ENCODE data around the gene ARHGAP15.

Gene ARHGAP15

DNA sequence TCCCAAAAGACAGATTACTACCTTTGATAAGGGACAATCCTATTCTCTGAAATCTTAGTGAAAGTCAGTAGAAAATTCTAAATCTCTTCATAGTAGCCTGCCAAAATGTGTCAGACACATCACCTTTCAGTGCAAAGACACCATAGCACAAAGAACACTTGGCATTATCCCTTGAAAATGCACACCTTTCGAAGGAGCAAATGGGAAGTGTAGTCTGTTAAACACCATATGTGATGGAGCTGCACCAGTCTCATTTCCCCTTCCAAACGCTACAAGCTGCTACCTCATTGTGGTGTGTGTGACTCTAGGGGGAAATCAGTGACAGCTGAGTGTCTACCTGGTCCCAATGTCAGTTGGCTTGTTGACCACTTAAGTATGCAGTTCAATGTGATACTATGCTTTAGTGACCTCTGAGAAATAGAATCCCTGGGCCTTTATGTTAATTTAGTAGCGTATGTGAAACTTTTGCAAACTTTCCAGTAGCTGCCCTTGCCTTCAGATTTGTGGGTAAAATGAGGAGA is 551.7 kb downstream of the ARHGAP15 start:
- H3K4me3 ChIP-seq (ENCODE audit: low read length), result no peak overlapping the region
- H3K27ac ChIP-seq (ENCODE audit: low read length), result no peak overlapping the region
- DNase-seq (ENCODE audit: low read depth, low spot score), result no peak
- H3K36me3 ChIP-seq (ENCODE audit: control insufficient read depth, insufficient read depth, low read length), result no peaks in the 10 kb centered on the region
- WGBS (ENCODE audit: insufficient coverage, insufficient read length), result no CpG with 5 or more reads among the region's 3 CpGs
- H3K9me3 ChIP-seq (ENCODE audit: control insufficient read depth, insufficient read depth, low read length), result no peaks in the 10 kb centered on the region
- no peaks in the 10 kb centered on the region for H3K27me3 ChIP-seq (ENCODE audit: control insufficient read depth, insufficient read depth, low read length)
- no peaks in the 10 kb centered on the region for H3K4me1 ChIP-seq (ENCODE audit: control insufficient read depth, insufficient read depth, low read length)

DNA sequence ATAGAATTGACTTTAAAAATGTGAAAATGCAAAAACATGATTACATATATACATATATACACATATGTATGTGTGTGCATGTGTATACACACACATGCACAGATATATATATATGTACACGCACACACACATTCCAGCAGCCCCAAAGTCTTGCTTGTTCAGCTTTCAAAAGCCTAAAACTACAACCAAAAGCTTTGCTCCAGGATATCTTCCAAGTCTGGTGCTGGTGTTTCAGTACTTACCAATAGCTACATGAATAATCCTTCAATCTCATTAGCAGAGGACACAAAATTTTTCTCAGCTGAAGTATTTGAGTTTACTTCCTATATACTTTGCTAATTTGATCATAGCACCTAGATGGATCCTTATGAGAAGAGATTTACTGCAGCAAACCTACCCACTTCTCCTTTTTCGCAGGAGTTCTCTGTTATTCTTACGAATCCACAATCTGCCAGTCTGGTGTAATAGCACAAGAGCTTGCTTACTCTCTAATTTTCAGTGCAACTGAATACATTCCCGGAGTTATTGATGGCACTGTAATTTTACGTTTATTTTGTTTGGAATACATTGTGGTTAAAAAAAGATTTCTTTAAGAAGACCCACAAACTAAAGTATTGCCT is 553.3 kb downstream of the ARHGAP15 start:
- Histone ChIP-seq H3K4me1 (ENCODE audit: control insufficient read depth, insufficient read depth, low read length) (no peaks in the 10 kb centered on the region), H3K9me3 (ENCODE audit: control insufficient read depth, insufficient read depth, low read length) (no peaks in the 10 kb centered on the region), H3K27ac (ENCODE audit: low read length) (no peak overlapping the region), H3K27me3 (ENCODE audit: control insufficient read depth, insufficient read depth, low read length) (no peaks in the 10 kb centered on the region), H3K4me3 (ENCODE audit: low read length) (no peak overlapping the region), H3K36me3 (ENCODE audit: control insufficient read depth, insufficient read depth, low read length) (no peaks in the 10 kb centered on the region)
- no peak for DNase-seq (ENCODE audit: low read depth, low spot score)
- WGBS (ENCODE audit: insufficient coverage, insufficient read length), result no CpG with 5 or more reads among the region's 5 CpGs

DNA sequence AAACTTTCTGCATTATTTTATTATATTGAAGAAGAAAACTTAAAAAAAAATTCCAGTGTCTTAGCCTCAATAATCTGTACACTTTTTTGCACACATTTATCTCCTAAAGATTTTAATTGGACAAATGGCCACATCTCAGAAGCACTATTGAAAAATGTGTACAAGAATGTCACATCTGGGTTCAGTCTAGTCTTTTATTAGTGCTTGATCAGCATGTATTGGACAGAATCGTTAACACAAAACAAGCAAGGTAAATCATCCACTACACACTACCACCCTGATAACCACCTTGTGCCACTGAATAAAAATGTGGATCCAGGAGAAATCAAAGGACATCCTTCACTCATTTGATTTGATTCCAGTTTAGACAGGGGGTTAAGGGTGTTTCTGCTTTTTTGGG is 554.8 kb downstream of the ARHGAP15 start:
- DNase-seq (ENCODE audit: low read depth, low spot score), result no peak
- no CpG with 5 or more reads among the region's 1 CpG for WGBS (ENCODE audit: insufficient coverage, insufficient read length)
- H3K27me3 ChIP-seq (ENCODE audit: control insufficient read depth, insufficient read depth, low read length), result no peaks in the 10 kb centered on the region
- no peaks in the 10 kb centered on the region for H3K36me3 ChIP-seq (ENCODE audit: control insufficient read depth, insufficient read depth, low read length)
- no peak overlapping the region for H3K27ac ChIP-seq (ENCODE audit: low read length)
- H3K4me3 ChIP-seq (ENCODE audit: low read length), result no peak overlapping the region
- no peaks in the 10 kb centered on the region for H3K4me1 ChIP-seq (ENCODE audit: control insufficient read depth, insufficient read depth, low read length)
- H3K9me3 ChIP-seq (ENCODE audit: control insufficient read depth, insufficient read depth, low read length), result no peaks in the 10 kb centered on the region

DNA sequence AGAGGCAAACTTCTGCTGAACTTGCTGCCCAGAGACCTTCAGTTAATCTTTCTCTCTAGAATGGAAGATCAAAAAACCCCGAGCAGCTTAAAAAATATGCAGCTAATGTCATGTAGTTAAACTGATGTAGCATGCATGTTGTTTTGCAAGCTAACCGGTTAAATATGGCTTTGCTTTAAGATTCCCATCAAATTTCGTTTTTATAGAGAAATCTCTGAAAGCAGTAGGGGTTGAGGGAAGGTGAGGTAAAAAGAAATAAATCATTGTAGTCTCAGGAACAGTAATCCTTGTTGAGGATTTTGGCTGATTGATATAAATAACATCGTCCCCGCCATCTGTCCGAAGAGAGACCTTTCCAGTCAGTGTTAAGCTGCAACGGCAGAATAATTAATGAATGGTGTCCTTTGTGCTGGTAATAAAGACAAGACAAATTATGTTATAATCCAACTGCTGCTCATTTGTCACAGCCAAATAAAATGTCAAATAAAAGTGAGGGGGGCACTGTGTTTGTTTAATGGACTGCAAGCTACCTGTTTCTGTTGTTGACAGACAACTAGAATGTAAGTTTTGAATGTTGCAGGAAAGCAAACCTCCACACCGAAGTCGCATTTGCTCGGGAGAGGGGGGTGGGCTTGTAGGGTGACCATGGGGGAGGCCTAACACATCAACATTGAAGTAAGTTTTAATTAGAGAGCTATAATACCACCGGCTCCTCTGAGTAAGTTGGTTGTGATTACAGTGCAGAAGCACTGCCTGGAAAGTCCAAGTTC is 555.5 kb downstream of the ARHGAP15 start:
- Histone ChIP-seq H3K27ac (ENCODE audit: low read length) (no peak overlapping the region), H3K4me3 (ENCODE audit: low read length) (no peak overlapping the region), H3K36me3 (ENCODE audit: control insufficient read depth, insufficient read depth, low read length) (no peaks in the 10 kb centered on the region), H3K9me3 (ENCODE audit: control insufficient read depth, insufficient read depth, low read length) (no peaks in the 10 kb centered on the region), H3K4me1 (ENCODE audit: control insufficient read depth, insufficient read depth, low read length) (no peaks in the 10 kb centered on the region), H3K27me3 (ENCODE audit: control insufficient read depth, insufficient read depth, low read length) (no peaks in the 10 kb centered on the region)
- DNase-seq (ENCODE audit: low read depth, low spot score), result no peak
- WGBS (ENCODE audit: insufficient coverage, insufficient read length), result no CpG with 5 or more reads among the region's 11 CpGs

DNA sequence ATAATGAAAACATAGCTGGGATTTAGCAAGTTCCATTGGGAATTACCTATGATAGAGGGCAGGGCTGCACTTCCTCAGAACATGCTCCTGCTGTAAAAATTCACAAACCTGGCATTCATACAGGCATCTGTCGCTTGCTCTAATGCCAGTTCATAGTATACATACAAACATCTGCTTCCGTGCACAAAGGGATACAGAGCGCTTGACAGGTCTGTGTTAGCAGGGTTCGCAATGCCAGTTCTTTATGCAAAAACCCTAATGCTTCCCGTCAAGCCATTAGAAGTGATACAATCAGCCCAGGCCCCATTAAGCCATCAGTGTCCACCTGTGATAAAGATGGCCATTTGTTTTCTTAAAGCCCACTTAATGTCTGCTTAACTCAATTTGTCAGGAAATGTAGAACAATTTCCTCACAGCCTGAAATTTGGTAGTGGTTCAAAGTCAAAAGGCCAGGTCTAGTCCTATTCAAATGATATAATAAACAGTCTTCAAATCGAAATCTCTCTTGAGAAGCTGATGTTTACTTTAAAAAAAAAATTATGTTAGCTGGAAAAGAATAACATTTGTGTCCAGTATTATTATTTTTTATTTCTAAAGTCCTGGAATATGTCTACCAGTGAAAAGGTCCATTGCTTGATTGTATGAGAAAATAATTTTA is 556.3 kb downstream of the ARHGAP15 start:
- no peaks in the 10 kb centered on the region for H3K27me3 ChIP-seq (ENCODE audit: control insufficient read depth, insufficient read depth, low read length)
- H3K9me3 ChIP-seq (ENCODE audit: control insufficient read depth, insufficient read depth, low read length), result no peaks in the 10 kb centered on the region
- no peak overlapping the region for H3K4me3 ChIP-seq (ENCODE audit: low read length)
- WGBS (ENCODE audit: insufficient coverage, insufficient read length), result no CpG with 5 or more reads among the region's 6 CpGs
- no peaks in the 10 kb centered on the region for H3K4me1 ChIP-seq (ENCODE audit: control insufficient read depth, insufficient read depth, low read length)
- no peak overlapping the region for H3K27ac ChIP-seq (ENCODE audit: low read length)
- no peak for DNase-seq (ENCODE audit: low read depth, low spot score)
- no peaks in the 10 kb centered on the region for H3K36me3 ChIP-seq (ENCODE audit: control insufficient read depth, insufficient read depth, low read length)

DNA sequence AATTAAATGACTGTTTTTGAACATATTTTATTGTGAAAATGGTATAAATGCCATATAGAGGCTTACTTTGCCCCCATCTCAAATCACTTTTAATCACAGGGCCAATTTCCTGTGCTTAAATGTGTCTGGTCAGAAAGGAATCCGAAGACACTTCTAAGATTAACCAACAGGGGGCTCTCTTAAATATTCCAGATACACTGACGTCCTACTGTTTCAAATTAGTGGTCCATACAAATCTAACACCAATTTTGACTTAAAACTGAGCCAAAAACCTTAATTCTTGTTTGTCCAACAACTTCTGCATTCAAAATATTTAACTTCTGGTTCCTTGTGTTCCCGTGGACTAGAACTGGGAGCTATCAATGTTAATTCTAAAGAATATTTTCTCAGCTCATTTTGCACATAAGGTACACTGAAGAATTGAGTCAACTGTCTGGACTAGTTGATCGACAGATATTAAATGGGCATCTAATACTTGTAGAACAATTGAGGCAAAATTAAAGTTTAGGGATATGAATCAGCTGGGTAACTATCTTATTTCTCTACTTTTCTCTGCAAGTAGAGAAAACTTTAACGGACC is 557.5 kb downstream of the ARHGAP15 start:
- no peak overlapping the region for H3K27ac ChIP-seq (ENCODE audit: low read length)
- H3K4me1 ChIP-seq (ENCODE audit: control insufficient read depth, insufficient read depth, low read length), result no peaks in the 10 kb centered on the region
- no peak overlapping the region for H3K4me3 ChIP-seq (ENCODE audit: low read length)
- peak; percentile 20 for DNase-seq (ENCODE audit: low read depth, low spot score)
- H3K9me3 ChIP-seq (ENCODE audit: control insufficient read depth, insufficient read depth, low read length), result no peaks in the 10 kb centered on the region
- H3K36me3 ChIP-seq (ENCODE audit: control insufficient read depth, insufficient read depth, low read length), result no peaks in the 10 kb centered on the region
- H3K27me3 ChIP-seq (ENCODE audit: control insufficient read depth, insufficient read depth, low read length), result no peaks in the 10 kb centered on the region
- WGBS (ENCODE audit: insufficient coverage, insufficient read length), result no CpG with 5 or more reads among the region's 5 CpGs

DNA sequence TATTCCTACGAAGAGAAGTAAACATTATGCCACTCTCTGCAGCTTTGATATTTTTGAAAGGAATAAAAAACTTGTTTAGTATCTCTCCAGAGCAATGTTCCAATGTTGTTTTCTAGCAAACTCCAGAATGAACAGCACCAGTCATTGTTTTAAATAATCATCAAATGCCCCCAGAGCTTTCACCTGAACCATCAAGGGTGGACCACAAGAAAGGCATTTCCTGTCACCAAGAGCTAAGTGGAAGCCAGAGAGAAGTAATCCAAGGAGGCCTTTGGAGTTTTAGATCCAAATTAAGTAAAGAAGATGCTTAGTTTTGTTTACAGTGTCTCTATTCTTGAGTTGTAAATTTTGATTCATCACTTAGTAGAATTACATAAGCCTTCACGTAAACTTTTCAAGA is 559.0 kb downstream of the ARHGAP15 start:
- Histone ChIP-seq H3K36me3 (ENCODE audit: control insufficient read depth, insufficient read depth, low read length) (no peaks in the 10 kb centered on the region), H3K4me1 (ENCODE audit: control insufficient read depth, insufficient read depth, low read length) (peaks cover 3% of the 10 kb centered on the region), H3K4me3 (ENCODE audit: low read length) (no peak overlapping the region), H3K27ac (ENCODE audit: low read length) (no peak overlapping the region), H3K9me3 (ENCODE audit: control insufficient read depth, insufficient read depth, low read length) (no peaks in the 10 kb centered on the region), H3K27me3 (ENCODE audit: control insufficient read depth, insufficient read depth, low read length) (no peaks in the 10 kb centered on the region)
- WGBS (ENCODE audit: insufficient coverage, insufficient read length), result no CpG with 5 or more reads among the region's 2 CpGs
- DNase-seq (ENCODE audit: low read depth, low spot score), result no peak

DNA sequence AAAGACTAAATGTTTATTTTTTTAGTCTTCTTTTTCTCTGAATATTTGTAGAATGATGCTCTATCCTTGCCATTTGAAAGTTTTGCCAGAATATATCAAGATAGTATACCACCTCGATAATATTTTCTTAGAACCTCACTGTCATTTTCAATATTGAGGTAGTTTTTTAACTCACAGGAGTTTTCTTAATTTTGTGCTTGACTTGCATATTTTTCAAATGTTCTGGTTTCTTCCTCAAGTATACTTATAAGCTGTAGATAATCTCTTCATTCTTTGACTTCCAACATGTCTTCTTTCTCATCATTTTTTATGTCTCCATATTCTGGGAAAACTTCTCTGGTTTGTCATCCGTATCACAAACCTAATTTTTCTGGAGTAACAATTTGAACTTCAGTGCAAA is 559.6 kb downstream of the ARHGAP15 start:
- Histone ChIP-seq H3K27me3 (ENCODE audit: control insufficient read depth, insufficient read depth, low read length) (no peaks in the 10 kb centered on the region), H3K9me3 (ENCODE audit: control insufficient read depth, insufficient read depth, low read length) (no peaks in the 10 kb centered on the region), H3K4me3 (ENCODE audit: low read length) (no peak overlapping the region), H3K4me1 (ENCODE audit: control insufficient read depth, insufficient read depth, low read length) (peaks cover 3% of the 10 kb centered on the region), H3K36me3 (ENCODE audit: control insufficient read depth, insufficient read depth, low read length) (no peaks in the 10 kb centered on the region), H3K27ac (ENCODE audit: low read length) (no peak overlapping the region)
- WGBS (ENCODE audit: insufficient coverage, insufficient read length), result no CpG with 5 or more reads among the region's 2 CpGs
- no peak for DNase-seq (ENCODE audit: low read depth, low spot score)

DNA sequence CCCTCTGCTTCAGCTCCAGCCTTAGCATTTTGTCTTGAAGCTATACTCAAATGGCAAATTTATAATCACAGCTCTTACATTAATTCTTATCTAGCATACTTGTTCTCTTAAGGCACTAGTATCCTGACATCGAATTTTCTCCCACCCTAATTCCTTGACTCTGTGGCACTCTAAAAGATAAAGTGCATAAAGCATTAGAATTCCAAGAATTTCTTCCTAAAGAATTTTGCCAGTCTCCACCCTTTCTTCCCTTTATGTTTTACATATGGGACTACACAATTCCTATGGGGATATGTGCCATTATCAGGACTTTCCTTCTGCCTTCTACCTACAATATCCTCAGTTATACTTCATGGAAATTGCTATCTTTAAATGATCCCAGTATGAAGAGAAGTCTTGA is 560.3 kb downstream of the ARHGAP15 start:
- Histone ChIP-seq H3K4me3 (ENCODE audit: low read length) (no peak overlapping the region), H3K4me1 (ENCODE audit: control insufficient read depth, insufficient read depth, low read length) (peaks cover 3% of the 10 kb centered on the region), H3K27me3 (ENCODE audit: control insufficient read depth, insufficient read depth, low read length) (no peaks in the 10 kb centered on the region), H3K36me3 (ENCODE audit: control insufficient read depth, insufficient read depth, low read length) (no peaks in the 10 kb centered on the region), H3K9me3 (ENCODE audit: control insufficient read depth, insufficient read depth, low read length) (no peaks in the 10 kb centered on the region), H3K27ac (ENCODE audit: low read length) (no peak overlapping the region)
- no peak for DNase-seq (ENCODE audit: low read depth, low spot score)
- WGBS (ENCODE audit: insufficient coverage, insufficient read length), result no CpG with 5 or more reads among the region's 1 CpG

DNA sequence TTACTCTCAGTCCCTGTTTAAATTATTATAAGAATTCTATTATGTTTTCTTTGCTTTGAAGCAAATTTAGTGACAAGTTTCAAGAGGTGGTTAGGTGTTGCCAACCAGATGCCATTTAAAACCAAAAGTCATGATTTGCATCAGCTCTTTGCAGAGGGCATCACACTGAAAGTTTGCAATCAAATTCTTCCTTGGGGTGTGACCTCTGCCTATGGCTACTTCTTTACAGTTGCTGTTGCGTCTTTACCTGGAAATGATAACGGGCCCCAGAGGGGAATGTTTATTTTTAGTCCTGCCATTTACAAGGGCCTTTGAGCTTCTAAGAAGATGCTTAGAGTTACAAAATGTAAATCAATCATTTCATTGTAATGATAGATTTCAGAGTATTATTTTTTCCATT is 561.0 kb downstream of the ARHGAP15 start:
- H3K4me3 ChIP-seq (ENCODE audit: low read length), result no peak overlapping the region
- H3K36me3 ChIP-seq (ENCODE audit: control insufficient read depth, insufficient read depth, low read length), result no peaks in the 10 kb centered on the region
- no peaks in the 10 kb centered on the region for H3K27me3 ChIP-seq (ENCODE audit: control insufficient read depth, insufficient read depth, low read length)
- no peak for DNase-seq (ENCODE audit: low read depth, low spot score)
- H3K4me1 ChIP-seq (ENCODE audit: control insufficient read depth, insufficient read depth, low read length), result peaks cover 3% of the 10 kb centered on the region
- no peak overlapping the region for H3K27ac ChIP-seq (ENCODE audit: low read length)
- WGBS (ENCODE audit: insufficient coverage, insufficient read length), result no CpG with 5 or more reads among the region's 2 CpGs
- H3K9me3 ChIP-seq (ENCODE audit: control insufficient read depth, insufficient read depth, low read length), result no peaks in the 10 kb centered on the region

All from iPS DF 6.9 (cell line).